Retinal pigment epithelial cell (primary cell): ENCODE measurements around the gene BBOX1.
"Not testable (repeated sequence)": the region's sequence is repeated elsewhere in the genome, so short reads cannot be mapped to it uniquely, and the experiment has no call there.

Experiments
- DNase-seq: peaks from one replicate; pipeline ENCODE4 v3.0.0-alpha.2; 2010; ENCODE audit warnings: low read depth
- H3K4me3 ChIP-seq: 2 replicates; pipeline ENCODE4 v1.5.1; 2011; ENCODE audit warnings: mild to moderate bottlenecking, low read length, control low read depth, moderate library complexity
- CTCF ChIP-seq: conservative IDR thresholded peaks from 2 replicates; pipeline ENCODE4 v1.5.1; 2011; ENCODE audit warnings: low read depth, low read length, control low read depth, inconsistent platforms

The BBOX1 gene

DNA sequence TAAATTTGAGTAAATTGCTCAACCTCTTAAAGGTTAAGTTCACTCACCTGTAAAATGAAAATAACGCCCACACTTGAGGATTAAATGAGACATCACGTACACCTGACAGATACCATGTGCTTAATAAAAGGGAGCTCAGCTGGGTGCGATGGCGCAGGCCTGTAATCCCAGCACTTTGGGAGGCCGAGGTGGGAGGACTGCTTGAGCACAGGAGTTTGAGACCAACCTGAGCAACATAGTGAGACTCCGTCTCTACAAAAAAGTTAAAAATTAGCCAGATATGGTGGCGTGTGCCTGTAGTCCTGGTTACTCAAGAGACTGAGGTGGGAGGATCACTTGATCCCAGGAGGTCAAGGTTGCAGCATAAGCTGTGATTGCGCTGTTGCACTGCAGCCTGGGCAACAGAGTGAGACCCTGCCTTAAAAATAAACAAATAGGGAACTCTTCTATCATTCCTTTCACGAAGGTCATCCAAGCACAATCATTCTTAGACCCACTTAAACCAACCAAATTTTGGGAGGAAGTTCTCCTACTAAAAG is 134.1 kb downstream of the BBOX1 start:
- TF ChIP-seq CTCF = no peak
- no peak for DNase-seq

DNA sequence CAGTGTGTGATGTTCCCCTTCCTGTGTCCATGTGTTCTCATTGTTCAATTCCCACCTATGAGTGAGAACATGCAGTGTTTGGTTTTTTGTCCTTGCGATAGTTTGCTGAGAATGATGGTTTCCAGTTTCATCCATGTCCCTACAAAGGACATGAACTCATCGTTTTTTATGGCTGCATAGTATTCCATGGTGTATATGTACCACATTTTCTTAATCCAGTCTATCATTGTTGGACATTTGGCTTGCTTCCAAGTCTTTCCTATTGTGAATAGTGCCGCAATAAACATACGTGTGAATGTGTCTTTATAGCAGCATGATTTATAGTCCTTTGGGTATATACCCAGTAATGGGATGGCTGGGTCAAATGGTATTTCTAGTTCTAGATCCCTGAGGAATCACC is 134.9 kb downstream of the BBOX1 start:
- not testable (repeated sequence) for H3K4me3 ChIP-seq, DNase-seq

More for the DNA sequence above, 134.1 kb downstream of the BBOX1 start:
- H3K4me3 ChIP-seq = no peak overlapping the region
